OCI-LY3 (cell line): ENCODE data around the gene GPER1.
"Not testable (repeated sequence)": the region's sequence is repeated elsewhere in the genome, so short reads cannot be mapped to it uniquely, and the experiment has no call there.

ENCODE experiments used
- H2AFZ ChIP-seq: fragments of 200-600, 300-600 bp; shearing (Covaris generic); 2 replicates; pipeline ENCODE4 v1.6.0; 2014; ENCODE audit warnings: antibody characterized with exemption, low read depth, low read length
- H3K27ac ChIP-seq: fragments of 200-600, 300-600 bp; sonication (generic); 2 replicates; pipeline ENCODE4 v1.5.1; 2014; ENCODE audit warnings: mild to moderate bottlenecking, low read length, moderate library complexity, mixed read lengths
- H3K27me3 ChIP-seq: fragments of 200-600, 300-600 bp; sonication (generic); 2 replicates; pipeline ENCODE4 v1.6.1; 2014; ENCODE audit warnings: low read depth, low read length, mixed read lengths
- H3K36me3 ChIP-seq: fragments of 200-600, 300-600 bp; sonication (generic); replicated peaks from 2 replicates; pipeline ENCODE3; 2014; ENCODE audit warnings: low read depth, low read length, mixed read lengths
- H3K4me1 ChIP-seq: fragments of 300-600, 200-600 bp; sonication (generic); 2 replicates; pipeline ENCODE4 v1.6.1; 2014; ENCODE audit warnings: low read length, mixed read lengths
- H3K4me2 ChIP-seq: fragments of 200-600, 300-600 bp; sonication (generic); 2 replicates; pipeline ENCODE4 v1.6.1; 2014; ENCODE audit warnings: low read length, mixed read lengths
- H3K4me3 ChIP-seq: fragments of 300-600, 200-600 bp; sonication (generic); 2 replicates; pipeline ENCODE4 v1.5.1; 2014; ENCODE audit warnings: antibody characterized with exemption, mild to moderate bottlenecking, low read length, moderate library complexity
- H3K79me2 ChIP-seq: fragments of 300-600, 200-600 bp; shearing (Covaris generic); 2 replicates; pipeline ENCODE4 v1.6.1; 2014; ENCODE audit warnings: mild to moderate bottlenecking, low read length, mixed read lengths
- H3K9ac ChIP-seq: fragments of 300-600, 200-600 bp; shearing (Covaris generic); 2 replicates; pipeline ENCODE4 v1.6.0; 2014; ENCODE audit warnings: mild to moderate bottlenecking, low read length, moderate library complexity
- H3K9me3 ChIP-seq: fragments of 200-600, 300-600 bp; shearing (Covaris generic); 2 replicates; pipeline ENCODE4 v1.6.1; 2014; ENCODE audit warnings: low read length, mixed read lengths; ENCODE audit not compliant: insufficient read depth
- H4K20me1 ChIP-seq: fragments of 200-600, 300-600 bp; sonication (generic); 2 replicates; pipeline ENCODE4 v1.6.1; 2016; ENCODE audit warnings: low read length, mixed read lengths; ENCODE audit not compliant: insufficient read depth
- EZH2phosphoT487 ChIP-seq: fragments of 200-600 bp; shearing (Covaris generic); IDR thresholded peaks from 2 replicates; pipeline ENCODE4 v1.6.1; 2018; ENCODE audit warnings: antibody characterized with exemption, mixed run types, low read depth
- TF ChIP-seq, protein P1 (sequence below): fragments of 200-600, 300-600 bp; sonication (generic); IDR thresholded peaks from 2 replicates; pipeline ENCODE4 v1.5.1; 2014; ENCODE audit warnings: antibody characterized with exemption, low read length, low read depth

Gene GPER1

DNA sequence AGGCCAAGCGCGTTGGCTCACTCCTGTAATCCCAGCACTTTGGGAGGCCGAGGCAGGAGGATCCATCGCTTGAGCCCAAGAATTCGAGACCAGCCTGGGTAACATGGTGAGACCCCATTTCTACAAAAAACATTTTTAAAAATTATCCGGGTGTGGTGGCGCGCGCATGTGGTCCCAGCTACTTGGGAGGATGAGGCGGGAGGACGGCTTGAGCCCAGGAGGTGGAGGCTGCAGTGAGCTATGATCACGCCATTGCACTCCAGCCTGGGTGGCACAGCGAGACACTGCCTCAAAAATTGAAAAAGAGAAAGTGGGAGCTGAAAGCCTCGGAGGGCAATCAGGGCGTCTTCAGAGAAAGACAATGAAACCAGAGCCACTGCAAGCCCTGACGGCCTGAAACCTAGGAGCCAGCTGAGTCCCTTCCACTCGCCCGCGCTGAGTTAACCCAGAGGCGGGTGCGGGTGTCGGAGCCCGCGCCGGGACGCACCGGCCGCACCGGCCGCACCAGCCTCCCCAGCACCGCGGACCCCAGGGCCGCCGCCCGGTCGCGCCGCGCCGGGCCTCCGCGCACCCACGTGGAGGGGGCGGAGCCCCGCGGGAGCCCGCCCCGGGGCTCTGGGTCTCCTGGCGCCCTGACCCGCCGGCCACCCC is 49.7 kb downstream of the GPER1 start:
- Histone ChIP-seq H3K27ac (no peak overlapping the region), H3K36me3 (peaks cover 2% of the 10 kb centered on the region), H3K4me1 (peaks cover 38% of the 10 kb centered on the region), H3K9ac (peak overlapping the region; percentile 53), H3K4me2 (peak overlapping the region; percentile 80), H3K9me3 (no peaks in the 10 kb centered on the region), H4K20me1 (no peaks in the 10 kb centered on the region), H3K79me2 (peaks cover 13% of the 10 kb centered on the region), H2AFZ (no peak overlapping the region), H3K4me3 (peak overlapping the region; percentile 96), H3K27me3 (no peaks in the 10 kb centered on the region)
- TF ChIP-seq, protein P1, sequence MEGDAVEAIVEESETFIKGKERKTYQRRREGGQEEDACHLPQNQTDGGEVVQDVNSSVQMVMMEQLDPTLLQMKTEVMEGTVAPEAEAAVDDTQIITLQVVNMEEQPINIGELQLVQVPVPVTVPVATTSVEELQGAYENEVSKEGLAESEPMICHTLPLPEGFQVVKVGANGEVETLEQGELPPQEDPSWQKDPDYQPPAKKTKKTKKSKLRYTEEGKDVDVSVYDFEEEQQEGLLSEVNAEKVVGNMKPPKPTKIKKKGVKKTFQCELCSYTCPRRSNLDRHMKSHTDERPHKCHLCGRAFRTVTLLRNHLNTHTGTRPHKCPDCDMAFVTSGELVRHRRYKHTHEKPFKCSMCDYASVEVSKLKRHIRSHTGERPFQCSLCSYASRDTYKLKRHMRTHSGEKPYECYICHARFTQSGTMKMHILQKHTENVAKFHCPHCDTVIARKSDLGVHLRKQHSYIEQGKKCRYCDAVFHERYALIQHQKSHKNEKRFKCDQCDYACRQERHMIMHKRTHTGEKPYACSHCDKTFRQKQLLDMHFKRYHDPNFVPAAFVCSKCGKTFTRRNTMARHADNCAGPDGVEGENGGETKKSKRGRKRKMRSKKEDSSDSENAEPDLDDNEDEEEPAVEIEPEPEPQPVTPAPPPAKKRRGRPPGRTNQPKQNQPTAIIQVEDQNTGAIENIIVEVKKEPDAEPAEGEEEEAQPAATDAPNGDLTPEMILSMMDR, result no peak
- no peak for TF ChIP-seq EZH2phosphoT487

- Histone ChIP-seq H3K9ac (peak overlapping the region; percentile 13; the same call in 1 of the 2 replicates), H3K4me1 (peaks cover 51% of the 10 kb centered on the region), H3K4me2 (peak overlapping the region; percentile 63), H3K9me3 (no peaks in the 10 kb centered on the region), H3K27me3 (no peaks in the 10 kb centered on the region), H4K20me1 (no peaks in the 10 kb centered on the region), H2AFZ (peak overlapping the region; percentile 47; the same call in 1 of the 2 replicates), H3K79me2 (peaks cover 13% of the 10 kb centered on the region), H3K4me3 (peak overlapping the region; percentile 56), H3K27ac (peak overlapping the region; percentile 76), H3K36me3 (no peaks in the 10 kb centered on the region)
- TF ChIP-seq, protein P1, result no peak
These were observed 52.7 kb downstream of the GPER1 start for GRCh38 chr7:1140476-1141104.

- H3K4me1 ChIP-seq, result peaks cover 50% of the 10 kb centered on the region
- H2AFZ ChIP-seq, result no peak overlapping the region
- H3K4me2 ChIP-seq, result no peak overlapping the region
- no peak overlapping the region for H3K9ac ChIP-seq
- H4K20me1 ChIP-seq, result no peaks in the 10 kb centered on the region
- H3K4me3 ChIP-seq, result no peak overlapping the region
- TF ChIP-seq, protein P1, result no peak
- TF ChIP-seq EZH2phosphoT487, result no peak
- H3K27ac ChIP-seq, result no peak overlapping the region
- no peaks in the 10 kb centered on the region for H3K27me3 ChIP-seq
- H3K36me3 ChIP-seq, result no peaks in the 10 kb centered on the region
- H3K79me2 ChIP-seq, result peaks cover 12% of the 10 kb centered on the region
- H3K9me3 ChIP-seq, result no peaks in the 10 kb centered on the region
These were observed 53.7 kb downstream of the GPER1 start for GRCh38 chr7:1141651-1142050.

DNA sequence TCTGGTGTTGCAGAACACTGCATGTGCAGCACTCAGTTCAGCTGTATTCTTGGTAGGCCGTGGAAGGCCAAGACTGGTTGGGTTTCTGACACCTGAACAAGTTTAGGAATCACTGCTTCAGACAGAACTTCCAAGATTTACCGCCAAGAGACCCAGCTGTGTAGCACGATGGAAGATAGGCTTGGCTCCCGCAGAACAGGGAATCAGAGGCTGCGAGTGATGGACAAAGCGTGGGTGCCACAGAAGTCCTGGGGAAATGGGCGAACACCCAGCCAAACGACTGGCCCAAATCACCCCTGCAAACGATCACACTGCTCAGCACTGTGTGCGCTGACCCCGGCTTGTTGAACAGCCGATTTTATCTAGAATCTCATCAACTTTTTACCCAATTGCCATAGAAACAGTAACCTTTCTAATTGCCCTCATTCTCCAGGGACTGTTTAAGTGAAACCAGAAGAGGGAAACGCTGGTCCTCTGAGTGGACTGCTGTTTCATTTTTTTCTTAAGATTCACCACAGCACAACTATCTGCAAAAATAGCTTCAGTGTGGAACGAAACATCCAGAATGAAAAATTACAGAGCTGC is 54.2 kb downstream of the GPER1 start:
- Histone ChIP-seq H3K27ac (no peak overlapping the region), H4K20me1 (no peaks in the 10 kb centered on the region), H3K4me3 (no peak overlapping the region), H2AFZ (no peak overlapping the region), H3K9ac (no peak overlapping the region), H3K27me3 (no peaks in the 10 kb centered on the region), H3K9me3 (no peaks in the 10 kb centered on the region), H3K4me1 (peaks cover 45% of the 10 kb centered on the region), H3K79me2 (peaks cover 7% of the 10 kb centered on the region), H3K4me2 (no peak overlapping the region), H3K36me3 (no peaks in the 10 kb centered on the region)
- TF ChIP-seq, protein P1, result no peak
- TF ChIP-seq EZH2phosphoT487, result no peak

DNA sequence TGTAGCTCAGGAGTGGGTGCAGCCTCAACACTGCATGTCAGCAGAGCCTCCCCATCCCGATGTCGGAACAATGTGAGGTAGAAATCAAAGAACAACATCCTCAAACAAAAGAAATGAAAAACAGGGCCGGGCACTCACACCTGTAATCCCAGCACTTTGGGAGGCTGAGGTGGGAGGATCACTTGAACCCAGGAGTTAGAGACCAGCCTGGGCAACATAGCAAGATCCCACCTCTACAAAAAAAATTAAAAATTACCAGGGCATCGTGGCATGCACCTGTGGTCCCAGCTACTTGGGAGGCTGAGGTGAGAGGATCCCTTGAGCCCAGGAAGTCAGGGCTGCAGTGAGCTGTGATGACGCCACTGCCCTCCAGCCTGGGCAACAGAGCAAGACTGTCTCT is 55.1 kb downstream of the GPER1 start:
- H3K4me1 ChIP-seq, result peaks cover 46% of the 10 kb centered on the region
- not testable (repeated sequence) for H2AFZ ChIP-seq, H3K4me2 ChIP-seq, H3K4me3 ChIP-seq, H4K20me1 ChIP-seq, H3K27ac ChIP-seq, H3K27me3 ChIP-seq, H3K36me3 ChIP-seq, H3K79me2 ChIP-seq, H3K9ac ChIP-seq, H3K9me3 ChIP-seq
